Panc1 (cell line): ENCODE data around the gene DHRS4.
"Not testable (repeated sequence)": the region's sequence is repeated elsewhere in the genome, so short reads cannot be mapped to it uniquely, and the experiment has no call there.

Experiments
- POLR2AphosphoS5 ChIP-seq: IDR thresholded peaks from 2 replicates; pipeline ENCODE4 v1.6.1; 2012; ENCODE audit warnings: mild to moderate bottlenecking, low read depth, low read length, moderate library complexity
- TF ChIP-seq, protein P1 (sequence below): fragments of 450-650 bp; IDR thresholded peaks from 2 replicates; pipeline ENCODE4 v1.5.1; 2017; ENCODE audit warnings: mild to moderate bottlenecking

DNA sequence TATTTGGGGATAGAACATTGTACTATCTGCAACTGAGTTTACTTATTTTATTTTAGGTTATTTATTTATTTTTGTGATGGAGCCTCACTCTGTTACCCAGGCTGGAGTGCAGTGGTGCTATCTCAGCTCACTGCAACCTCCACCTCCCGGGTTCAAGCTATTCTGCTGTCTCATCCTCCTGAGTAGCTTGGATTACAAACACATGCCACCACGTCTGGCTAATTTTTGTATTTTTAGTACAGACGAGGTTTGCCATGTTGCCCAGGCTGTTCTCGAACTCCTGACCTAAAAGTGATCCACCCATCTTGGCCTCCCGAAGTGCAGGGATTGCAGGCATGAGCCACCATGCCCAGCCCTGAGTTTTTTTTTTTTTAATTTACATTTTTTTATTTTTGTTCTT is 46.1 kb downstream of the DHRS4 start:
- TF ChIP-seq, protein P1, sequence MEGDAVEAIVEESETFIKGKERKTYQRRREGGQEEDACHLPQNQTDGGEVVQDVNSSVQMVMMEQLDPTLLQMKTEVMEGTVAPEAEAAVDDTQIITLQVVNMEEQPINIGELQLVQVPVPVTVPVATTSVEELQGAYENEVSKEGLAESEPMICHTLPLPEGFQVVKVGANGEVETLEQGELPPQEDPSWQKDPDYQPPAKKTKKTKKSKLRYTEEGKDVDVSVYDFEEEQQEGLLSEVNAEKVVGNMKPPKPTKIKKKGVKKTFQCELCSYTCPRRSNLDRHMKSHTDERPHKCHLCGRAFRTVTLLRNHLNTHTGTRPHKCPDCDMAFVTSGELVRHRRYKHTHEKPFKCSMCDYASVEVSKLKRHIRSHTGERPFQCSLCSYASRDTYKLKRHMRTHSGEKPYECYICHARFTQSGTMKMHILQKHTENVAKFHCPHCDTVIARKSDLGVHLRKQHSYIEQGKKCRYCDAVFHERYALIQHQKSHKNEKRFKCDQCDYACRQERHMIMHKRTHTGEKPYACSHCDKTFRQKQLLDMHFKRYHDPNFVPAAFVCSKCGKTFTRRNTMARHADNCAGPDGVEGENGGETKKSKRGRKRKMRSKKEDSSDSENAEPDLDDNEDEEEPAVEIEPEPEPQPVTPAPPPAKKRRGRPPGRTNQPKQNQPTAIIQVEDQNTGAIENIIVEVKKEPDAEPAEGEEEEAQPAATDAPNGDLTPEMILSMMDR: not testable (repeated sequence)
- not testable (repeated sequence) for TF ChIP-seq POLR2AphosphoS5
